Hematopoietic multipotent progenitor cell treated with erythropoietin and hydrocortisone succinate and interleukin-3 and kit ligand, for 8 days (in vitro differentiated cells): ENCODE measurements around the gene HS6ST3.

Source experiments
- DNase-seq: peaks from one replicate; pipeline ENCODE4 v3.0.0-alpha.2; 2015

The HS6ST3 gene

DNA sequence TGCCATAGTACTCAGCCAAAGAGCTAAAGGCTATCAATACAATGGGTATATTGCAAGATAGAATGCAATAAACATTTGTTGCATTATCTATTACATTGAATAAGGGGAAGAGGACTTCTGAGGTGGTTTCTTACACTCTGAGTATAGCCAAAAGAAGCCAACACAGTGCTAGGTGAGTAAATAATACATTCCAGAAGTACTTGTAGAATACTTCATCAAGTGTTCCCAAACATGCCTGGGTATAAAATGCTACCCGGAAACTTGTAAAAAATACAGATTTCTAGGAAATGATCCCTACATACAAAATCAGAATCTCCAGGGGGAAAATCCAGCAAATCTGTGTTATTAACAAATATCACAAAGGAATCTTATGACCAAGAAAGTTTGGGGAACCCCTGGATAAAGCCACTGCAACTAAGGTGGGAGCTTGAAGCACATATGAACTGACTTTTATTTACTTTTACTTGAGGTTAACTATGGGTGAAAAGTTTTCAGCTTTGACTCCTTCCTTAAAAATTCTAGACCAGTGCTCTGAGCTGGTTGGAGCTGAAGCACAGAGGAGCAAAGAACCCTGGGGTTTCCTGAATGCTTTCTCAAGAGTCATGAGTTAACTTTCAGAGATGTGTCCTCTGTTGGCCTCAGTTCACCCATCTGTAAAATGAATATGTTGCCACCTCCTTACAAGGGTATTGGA lies 768.4 kb downstream of the HS6ST3 start:
- no peak for DNase-seq

DNA sequence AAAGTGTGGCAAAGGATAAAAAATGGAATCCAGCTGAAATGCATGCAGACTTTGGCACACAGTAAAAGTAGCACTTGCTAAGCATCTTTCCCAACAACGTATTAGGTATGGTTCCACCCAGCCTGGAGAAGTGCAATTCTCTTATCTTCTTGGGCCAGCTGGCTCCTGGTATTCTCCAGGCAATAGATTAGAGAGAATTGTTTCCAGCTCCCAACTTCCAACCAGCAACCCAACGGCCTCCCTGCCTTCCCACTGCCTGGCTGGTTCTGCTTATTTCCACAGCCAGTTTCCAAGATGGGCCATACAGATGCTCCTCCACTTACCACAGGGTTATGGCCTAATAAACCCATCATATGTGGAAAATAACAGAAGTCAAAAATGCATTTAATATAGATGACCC lies 771.0 kb downstream of the HS6ST3 start:
- peak; percentile 7 for DNase-seq

DNA sequence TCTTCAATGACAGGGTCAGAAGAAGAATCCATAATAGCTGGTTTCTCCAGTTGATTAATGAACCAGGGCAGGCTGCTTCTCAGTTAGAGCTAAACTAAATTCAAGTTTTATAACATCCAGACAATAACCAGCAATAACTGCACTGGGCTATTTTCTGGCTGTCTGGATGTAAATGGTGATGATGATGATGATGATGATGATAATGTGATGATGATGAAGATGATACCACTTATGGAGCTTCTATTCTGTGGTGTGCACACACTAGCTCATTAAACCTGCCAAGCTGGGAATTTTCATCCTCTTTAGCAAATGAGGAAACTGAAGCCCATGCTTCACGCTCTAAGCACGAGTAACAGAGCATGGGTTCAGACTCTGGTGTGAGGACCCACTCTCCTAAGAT lies 772.2 kb downstream of the HS6ST3 start:
- DNase-seq: no peak

GRCh38 chr13:96862999-96863398 lies 773.1 kb downstream of the HS6ST3 start:
- DNase-seq: no peak

DNA sequence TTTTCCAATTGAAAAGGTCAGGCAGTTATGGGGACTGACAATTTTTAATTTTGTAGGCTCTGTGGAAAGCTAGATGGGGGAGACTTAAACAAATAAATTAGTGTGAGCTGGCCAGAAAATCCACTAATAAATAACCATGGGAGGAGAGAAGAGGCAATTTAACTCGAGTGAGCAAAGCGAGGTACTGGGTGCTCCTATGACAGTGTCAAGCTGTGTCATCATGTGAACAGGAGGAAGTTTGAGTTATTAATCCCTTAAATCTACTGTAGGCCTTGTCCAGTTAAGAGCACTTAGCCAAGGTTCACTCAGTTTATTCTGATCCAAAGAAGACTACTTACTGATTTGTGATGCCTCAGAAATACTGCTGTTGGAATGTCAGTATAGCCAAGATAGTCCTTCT lies 781.6 kb downstream of the HS6ST3 start:
- DNase-seq: no peak

DNA sequence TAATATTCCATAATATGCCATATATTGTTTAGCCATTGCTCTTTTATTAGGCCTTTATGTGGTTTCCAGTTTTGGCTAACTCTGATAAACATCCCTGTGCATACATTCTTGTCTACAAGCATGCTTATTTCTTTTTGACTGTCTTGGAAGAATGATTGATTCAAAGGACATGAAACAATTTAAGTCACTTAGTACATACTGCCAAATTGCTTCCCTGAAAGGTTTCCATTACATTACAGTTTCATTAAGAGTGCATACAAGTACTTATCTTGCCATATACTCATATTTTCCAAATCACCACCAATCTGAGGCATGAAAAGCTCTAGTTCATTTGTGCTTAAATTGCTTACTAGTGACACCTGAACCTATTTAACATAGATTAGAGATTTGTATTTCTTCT lies 790.5 kb downstream of the HS6ST3 start:
- no peak for DNase-seq
